HCT116 (cell line): ENCODE measurements around the gene CD300LD. TPM values are rescaled to one million over a fixed set of nuclear protein-coding genes. Genes with fewer than 3 reads are reported as not detected.

Experiments
- ATAC-seq: fragments of 200-7000 bp; cut with Tn5 transposase; 2 replicates; pipeline ENCODE4 v1.9.1; 2020; ENCODE audit warnings: mild to moderate bottlenecking, moderate library complexity
- BruUV-seq: library from RNA; stranded (reverse); fragments of 400-500 nt; replicated peaks from 2 replicates; lab custom pipeline; 2021; lab: Mats Ljungman, UMichigan
- CTCF ChIA-PET: fragments of 300-600 bp; sonication (Branson Sonifier 250); formaldehyde crosslinking; loops from one replicate; lab custom pipeline; 2021; ENCODE audit warnings: antibody characterized with exemption; lab: Charles Lee
- POLR2A ChIA-PET: fragments of 300-600, 350-600 bp; sonication (Branson Sonifier 250); formaldehyde crosslinking; loops from one replicate; lab custom pipeline; 2021; ENCODE audit warnings: antibody characterized with exemption; lab: Charles Lee
- RAD21 ChIA-PET, 2 experiments: fragments of 300-600 bp; sonication (Branson Sonifier 250); formaldehyde crosslinking; loops; one replicate each; lab custom pipeline; 2023; ENCODE audit warnings: low total read pairs in 2 of 2; ENCODE audit not compliant: uncharacterized antibody in 2 of 2, unreplicated experiment in 2 of 2, low non-redundant PET in 1 of 2; lab: Charles Lee
- DNase-seq: peaks from one replicate; pipeline ENCODE4 v3.0.0-alpha.2; 2010; ENCODE audit warnings: low read depth, low spot score
- H2AFZ ChIP-seq: fragments of 200-600 bp; shearing (Covaris generic), sonication (generic); 2 replicates; pipeline ENCODE4 v1.6.1; 2017; ENCODE audit warnings: low read depth, mixed run types, mixed read lengths, antibody characterized with exemption, low read length; ENCODE audit not compliant: poor library complexity, severe bottlenecking
- H3K27ac ChIP-seq: 2 replicates; pipeline ENCODE4 v1.5.1; 2012; ENCODE audit warnings: low read depth, low read length
- H3K27me3 ChIP-seq: fragments of 200-600 bp; sonication (generic); 2 replicates; pipeline ENCODE4 v1.6.1; 2016; ENCODE audit warnings: mixed run types, low read length, mixed read lengths; ENCODE audit not compliant: insufficient read depth
- H3K36me3 ChIP-seq, 2 experiments: fragments of 200-500 bp in 1 of 2; fragments of 200-600 bp in 1 of 2; sonication (Bioruptor generic) in 1 of 2; sonication (generic) in 1 of 2; 2 replicates each; pipeline versions ENCODE4 v1.5.1 to v1.6.1; 2014 to 2016; ENCODE audit warnings: low read length in 2 of 2, inconsistent platforms in 1 of 2, mixed read lengths in 1 of 2, mixed run types in 1 of 2; ENCODE audit not compliant: insufficient read depth in 2 of 2, control insufficient read depth in 1 of 2
- H3K4me1 ChIP-seq, 2 experiments: fragments of 200-600 bp in 1 of 2; sonication (generic) in 1 of 2; 2 replicates each; pipeline versions ENCODE4 v1.5.1 to v1.6.1; 2012 to 2017; ENCODE audit warnings: low read length in 2 of 2, inconsistent platforms in 1 of 2, mild to moderate bottlenecking in 1 of 2, mixed read lengths in 1 of 2, mixed run types in 1 of 2, moderate library complexity in 1 of 2; ENCODE audit not compliant: insufficient read depth in 2 of 2, control insufficient read depth in 1 of 2
- H3K4me2 ChIP-seq: fragments of 200-600 bp; sonication (generic); 2 replicates; pipeline ENCODE4 v1.6.1; 2017; ENCODE audit warnings: mixed run types, low read length, mixed read lengths
- H3K4me3 ChIP-seq, 2 experiments: fragments of 200-600 bp in 1 of 2; sonication (generic) in 1 of 2; replicated peaks in 1 of 2; 2 replicates each; pipeline ENCODE4 v1.5.1; 2011 to 2016; ENCODE audit warnings: low read length in 2 of 2, control low read depth in 1 of 2, low read depth in 1 of 2, mild to moderate bottlenecking in 1 of 2, mixed read lengths in 1 of 2, mixed run types in 1 of 2
- H3K79me2 ChIP-seq: fragments of 200-600 bp; sonication (generic); 2 replicates; pipeline ENCODE4 v1.6.1; 2017; ENCODE audit warnings: mild to moderate bottlenecking, mixed run types, low read length, moderate library complexity, mixed read lengths; ENCODE audit not compliant: insufficient read depth
- H3K9ac ChIP-seq: fragments of 200-600 bp; sonication (generic); 2 replicates; pipeline ENCODE4 v1.6.1; 2016; ENCODE audit warnings: low read length, mixed read lengths
- H3K9me2 ChIP-seq: fragments of 200-600 bp; sonication (generic), shearing (Covaris generic); 2 replicates; pipeline ENCODE4 v1.6.1; 2017; ENCODE audit warnings: mixed run types, mild to moderate bottlenecking, moderate library complexity; ENCODE audit not compliant: insufficient read depth
- H3K9me3 ChIP-seq, 2 experiments: fragments of 200-500 bp in 1 of 2; fragments of 200-600 bp in 1 of 2; sonication (Bioruptor generic) in 1 of 2; sonication (generic) in 1 of 2; 2 replicates each; pipeline ENCODE4 v1.6.1; 2014 to 2017; ENCODE audit warnings: low read length in 2 of 2, mixed read lengths in 2 of 2, inconsistent platforms in 1 of 2, low read depth in 1 of 2, mild to moderate bottlenecking in 1 of 2, mixed run types in 1 of 2, moderate library complexity in 1 of 2; ENCODE audit not compliant: control insufficient read depth in 1 of 2, insufficient read depth in 1 of 2
- H4K20me1 ChIP-seq: fragments of 200-600 bp; sonication (generic), shearing (Covaris generic); 2 replicates; pipeline ENCODE4 v1.6.1; 2017; ENCODE audit warnings: mixed run types, mild to moderate bottlenecking, moderate library complexity; ENCODE audit not compliant: insufficient read depth
- CBX3 ChIP-seq: IDR thresholded peaks from 2 replicates; pipeline ENCODE4 v1.6.1; 2012; ENCODE audit warnings: low read depth
- CEBPB ChIP-seq: IDR thresholded peaks from 2 replicates; pipeline ENCODE4 v1.6.1; 2012; ENCODE audit warnings: low read depth
- EGR1 ChIP-seq: IDR thresholded peaks from 2 replicates; pipeline ENCODE4 v1.6.1; 2012; ENCODE audit warnings: low read depth
- ELF1 ChIP-seq: IDR thresholded peaks from 2 replicates; pipeline ENCODE4 v1.6.1; 2012; ENCODE audit warnings: low read depth, borderline replicate concordance
- EZH2 ChIP-seq: fragments of 200-600 bp; sonication (generic); IDR thresholded peaks from 2 replicates; pipeline ENCODE4 v1.6.1; 2017; ENCODE audit warnings: antibody characterized with exemption, mixed run types
- EZH2phosphoT487 ChIP-seq: fragments of 200-600 bp; IDR thresholded peaks from 2 replicates; pipeline ENCODE4 v1.6.1; 2018; ENCODE audit warnings: antibody characterized with exemption, borderline replicate concordance
- JUND ChIP-seq: IDR thresholded peaks from 2 replicates; pipeline ENCODE4 v1.6.1; 2012
- POLR2A ChIP-seq: IDR thresholded peaks from 2 replicates; pipeline ENCODE4 v1.7.0; 2011; ENCODE audit warnings: borderline replicate concordance; ENCODE audit not compliant: insufficient read depth, insufficient read length; ENCODE audit errors: extremely low read depth
- POLR2AphosphoS5 ChIP-seq: IDR thresholded peaks from 2 replicates; pipeline ENCODE4 v1.6.1; 2011; ENCODE audit warnings: mild to moderate bottlenecking, low read depth, low read length, moderate library complexity
- RAD21 ChIP-seq: IDR thresholded peaks from 2 replicates; pipeline ENCODE4 v1.6.1; 2012; ENCODE audit warnings: low read depth, mild to moderate bottlenecking
- SIN3A ChIP-seq: IDR thresholded peaks from 2 replicates; pipeline ENCODE4 v1.6.1; 2012; ENCODE audit warnings: low read depth
- YY1 ChIP-seq: IDR thresholded peaks from 2 replicates; pipeline ENCODE4 v1.6.1; 2011; ENCODE audit warnings: low read length, low read depth, moderate library complexity, mild to moderate bottlenecking; ENCODE audit not compliant: insufficient replicate concordance; ENCODE audit errors: extremely low read depth
- ZFX ChIP-seq: fragments of 450-650 bp; IDR thresholded peaks from 2 replicates; pipeline ENCODE4 v1.6.1; 2017
- intact Hi-C: fragments of 100-400 bp; cut with micrococcal nuclease; formaldehyde crosslinking; loops from 2 replicates; pipeline ENCODE4 v1.10.0; 2022
- total RNA-seq: library from RNA; stranded (reverse); gene quantifications from one replicate; pipeline ENCODE4 v1.2.1, GENCODE V29; 2021; ENCODE audit not compliant: unreplicated experiment
- TF ChIP-seq, protein P1 (sequence below): IDR thresholded peaks from 2 replicates; pipeline ENCODE4 v1.6.1; 2012
- TF ChIP-seq, protein P2 (sequence below): IDR thresholded peaks from 2 replicates; pipeline ENCODE4 v1.6.1; 2011; ENCODE audit warnings: mild to moderate bottlenecking, low read length, moderate library complexity; ENCODE audit not compliant: insufficient replicate concordance; ENCODE audit errors: extremely low read depth
- TF ChIP-seq, protein P3 (sequence below): IDR thresholded peaks from 2 replicates; pipeline ENCODE4 v1.6.1; 2012
- TF ChIP-seq, protein P4 (sequence below): IDR thresholded peaks from 2 replicates; pipeline ENCODE4 v1.6.1; 2012; ENCODE audit warnings: low read depth

CD300LD gene
- total RNA-seq, 1 experiment from 2014 or later: not detected

DNA sequence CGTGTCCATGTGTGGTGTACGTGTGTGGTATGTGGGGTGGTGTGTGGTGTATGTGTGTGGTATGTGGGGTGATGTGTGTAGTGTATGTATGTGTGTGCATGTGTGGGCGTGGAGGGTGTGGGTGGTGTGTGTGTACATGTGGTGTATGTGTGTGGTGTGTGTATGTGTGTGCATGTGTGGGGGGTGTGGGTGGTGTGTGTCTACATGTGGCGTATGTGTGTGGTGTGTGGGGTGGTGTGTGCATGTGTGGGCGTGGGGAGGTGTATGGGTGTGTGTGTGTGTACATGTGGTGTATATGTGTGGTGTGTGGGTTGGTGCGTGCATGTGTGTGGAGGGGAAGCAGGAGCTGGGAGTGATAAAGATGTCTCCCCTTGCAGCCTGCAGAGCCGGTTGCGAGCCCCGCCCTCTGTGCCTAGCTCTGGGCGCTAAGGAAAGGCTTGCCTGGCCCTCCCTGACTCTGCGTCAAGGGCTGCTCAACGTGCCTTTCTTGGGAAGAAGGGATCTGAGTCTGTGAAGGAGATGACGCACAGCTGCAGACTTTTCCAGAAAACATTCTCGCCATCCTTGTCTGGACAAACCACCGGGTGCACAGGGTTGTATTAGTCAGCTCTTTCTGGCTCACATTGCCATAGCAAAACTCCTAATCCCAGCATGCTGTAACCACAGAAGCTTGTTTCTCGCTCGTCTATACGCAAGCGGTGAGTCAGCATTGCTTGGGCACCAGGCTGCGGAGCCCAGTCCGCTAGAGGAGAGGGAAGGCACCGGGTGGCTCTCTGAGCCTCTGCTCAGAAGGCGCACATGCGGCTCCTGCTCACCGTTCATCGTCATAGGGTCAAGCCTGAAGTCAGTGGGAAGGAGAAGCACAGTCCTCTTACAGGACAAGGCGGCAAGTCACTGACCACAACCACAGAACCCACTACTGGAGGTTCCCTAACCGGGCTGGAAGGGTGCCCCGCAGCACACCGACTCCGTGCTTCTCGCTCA is 22.8 kb downstream of the CD300LD start:
- no peaks in the 10 kb centered on the region for H3K9me2 ChIP-seq
- CTCF ChIA-PET: interaction anchor here (0.6 to 1.5 kb wide), 8 partner anchors 31 to 207 kb away, joined by 3 to 11 read pairs (median 3); partner anchors contain the start of gene RAB37
- H3K9ac ChIP-seq: peak overlapping the region; percentile 40
- H3K4me3 ChIP-seq: peak overlapping the region; percentile 6 to 28; a peak in 2 of 4 replicates
- H3K27me3 ChIP-seq: peaks cover 10% of the 10 kb centered on the region
- BruUV-seq: no TSS peak
- POLR2A ChIA-PET: interaction anchor here (0.6 to 1.3 kb wide), 5 partner anchors 13 to 68 kb away, joined by 3 to 5 read pairs (median 3); no protein-coding TSS in a partner anchor
- no peaks in the 10 kb centered on the region for H4K20me1 ChIP-seq
- H3K9me3 ChIP-seq: no peaks in the 10 kb centered on the region
- H3K27ac ChIP-seq: peak overlapping the region; percentile 36
- peak overlapping the region; percentile 46 for H3K4me2 ChIP-seq
- RAD21 ChIA-PET: interaction anchor here (0.7 to 0.9 kb wide), 2 partner anchors 88 to 168 kb away, joined by 3 to 4 read pairs; no protein-coding TSS in a partner anchor
- intact Hi-C loops: no loop called here
- H3K36me3 ChIP-seq: no peaks in the 10 kb centered on the region
- H2AFZ ChIP-seq: peak overlapping the region; percentile 48
- DNase-seq (peak; percentile 97), ATAC-seq (peak; percentile 85)
- no peaks in the 10 kb centered on the region for H3K79me2 ChIP-seq
- peaks cover 14 to 25% of the 10 kb centered on the region in 2 experiments for H3K4me1 ChIP-seq
- TF ChIP-seq, protein P1, sequence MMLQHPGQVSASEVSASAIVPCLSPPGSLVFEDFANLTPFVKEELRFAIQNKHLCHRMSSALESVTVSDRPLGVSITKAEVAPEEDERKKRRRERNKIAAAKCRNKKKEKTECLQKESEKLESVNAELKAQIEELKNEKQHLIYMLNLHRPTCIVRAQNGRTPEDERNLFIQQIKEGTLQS: no peak
- TF ChIP-seq RAD21 (peak; percentile 7; the same call in 1 of the 2 replicates), JUND (peak; percentile 87), SIN3A (no peak), ZFX (no peak), POLR2A (no peak), EGR1 (no peak), ELF1 (no peak), CBX3 (peak; percentile 97), CEBPB (no peak; the same call in 1 of the 2 replicates), YY1 (peak; percentile 25), POLR2AphosphoS5 (peak; percentile 59), EZH2phosphoT487 (no peak), EZH2 (no peak)
- TF ChIP-seq, protein P2, sequence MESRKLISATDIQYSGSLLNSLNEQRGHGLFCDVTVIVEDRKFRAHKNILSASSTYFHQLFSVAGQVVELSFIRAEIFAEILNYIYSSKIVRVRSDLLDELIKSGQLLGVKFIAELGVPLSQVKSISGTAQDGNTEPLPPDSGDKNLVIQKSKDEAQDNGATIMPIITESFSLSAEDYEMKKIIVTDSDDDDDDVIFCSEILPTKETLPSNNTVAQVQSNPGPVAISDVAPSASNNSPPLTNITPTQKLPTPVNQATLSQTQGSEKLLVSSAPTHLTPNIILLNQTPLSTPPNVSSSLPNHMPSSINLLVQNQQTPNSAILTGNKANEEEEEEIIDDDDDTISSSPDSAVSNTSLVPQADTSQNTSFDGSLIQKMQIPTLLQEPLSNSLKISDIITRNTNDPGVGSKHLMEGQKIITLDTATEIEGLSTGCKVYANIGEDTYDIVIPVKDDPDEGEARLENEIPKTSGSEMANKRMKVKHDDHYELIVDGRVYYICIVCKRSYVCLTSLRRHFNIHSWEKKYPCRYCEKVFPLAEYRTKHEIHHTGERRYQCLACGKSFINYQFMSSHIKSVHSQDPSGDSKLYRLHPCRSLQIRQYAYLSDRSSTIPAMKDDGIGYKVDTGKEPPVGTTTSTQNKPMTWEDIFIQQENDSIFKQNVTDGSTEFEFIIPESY: no peak
- TF ChIP-seq, protein P3, sequence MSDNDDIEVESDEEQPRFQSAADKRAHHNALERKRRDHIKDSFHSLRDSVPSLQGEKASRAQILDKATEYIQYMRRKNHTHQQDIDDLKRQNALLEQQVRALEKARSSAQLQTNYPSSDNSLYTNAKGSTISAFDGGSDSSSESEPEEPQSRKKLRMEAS: peak; percentile 93
- TF ChIP-seq, protein P4, sequence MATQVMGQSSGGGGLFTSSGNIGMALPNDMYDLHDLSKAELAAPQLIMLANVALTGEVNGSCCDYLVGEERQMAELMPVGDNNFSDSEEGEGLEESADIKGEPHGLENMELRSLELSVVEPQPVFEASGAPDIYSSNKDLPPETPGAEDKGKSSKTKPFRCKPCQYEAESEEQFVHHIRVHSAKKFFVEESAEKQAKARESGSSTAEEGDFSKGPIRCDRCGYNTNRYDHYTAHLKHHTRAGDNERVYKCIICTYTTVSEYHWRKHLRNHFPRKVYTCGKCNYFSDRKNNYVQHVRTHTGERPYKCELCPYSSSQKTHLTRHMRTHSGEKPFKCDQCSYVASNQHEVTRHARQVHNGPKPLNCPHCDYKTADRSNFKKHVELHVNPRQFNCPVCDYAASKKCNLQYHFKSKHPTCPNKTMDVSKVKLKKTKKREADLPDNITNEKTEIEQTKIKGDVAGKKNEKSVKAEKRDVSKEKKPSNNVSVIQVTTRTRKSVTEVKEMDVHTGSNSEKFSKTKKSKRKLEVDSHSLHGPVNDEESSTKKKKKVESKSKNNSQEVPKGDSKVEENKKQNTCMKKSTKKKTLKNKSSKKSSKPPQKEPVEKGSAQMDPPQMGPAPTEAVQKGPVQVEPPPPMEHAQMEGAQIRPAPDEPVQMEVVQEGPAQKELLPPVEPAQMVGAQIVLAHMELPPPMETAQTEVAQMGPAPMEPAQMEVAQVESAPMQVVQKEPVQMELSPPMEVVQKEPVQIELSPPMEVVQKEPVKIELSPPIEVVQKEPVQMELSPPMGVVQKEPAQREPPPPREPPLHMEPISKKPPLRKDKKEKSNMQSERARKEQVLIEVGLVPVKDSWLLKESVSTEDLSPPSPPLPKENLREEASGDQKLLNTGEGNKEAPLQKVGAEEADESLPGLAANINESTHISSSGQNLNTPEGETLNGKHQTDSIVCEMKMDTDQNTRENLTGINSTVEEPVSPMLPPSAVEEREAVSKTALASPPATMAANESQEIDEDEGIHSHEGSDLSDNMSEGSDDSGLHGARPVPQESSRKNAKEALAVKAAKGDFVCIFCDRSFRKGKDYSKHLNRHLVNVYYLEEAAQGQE: no peak
